ENCODE results near the gene CNTROB.
"Not testable (repeated sequence)": the region's sequence is repeated elsewhere in the genome, so short reads cannot be mapped to it uniquely, and the experiment has no call there.

The CNTROB gene

GRCh38 chr17:7946441-7946840 is 14.4 kb downstream of the CNTROB start:
- DNase-seq (ENCODE audit: low read depth), result no peak
- no peak overlapping the region for H3K4me3 ChIP-seq (ENCODE audit: low read depth, low read length)
- TF ChIP-seq MAX (IDR thresholded peaks at IDR 0.05; ENCODE audit: low read depth, low read length), result no peak

DNA sequence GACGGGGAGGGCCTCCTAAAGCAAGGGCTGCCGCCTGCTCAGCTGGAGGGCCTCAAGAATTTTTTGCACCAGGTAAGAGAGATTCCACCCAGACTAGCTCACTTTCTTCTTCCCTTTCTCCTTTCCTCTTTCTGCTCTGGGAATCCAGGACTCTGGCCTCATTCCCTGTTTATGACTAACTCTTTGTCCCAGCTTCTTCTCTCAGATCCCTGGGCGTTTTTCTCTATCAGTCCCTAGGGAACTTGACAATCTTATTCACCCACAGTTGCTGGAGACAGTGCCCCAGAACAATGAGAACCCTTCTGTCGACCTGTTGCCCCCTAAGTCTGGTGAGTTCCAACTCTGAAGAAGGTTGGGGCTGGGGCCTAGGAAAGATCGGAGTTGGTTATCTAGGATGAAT is 15.6 kb downstream of the CNTROB start:
- TF ChIP-seq POLR2A (IDR thresholded peaks at IDR 0.05; ENCODE audit: extremely low read depth, insufficient read length), result no peak
- TF ChIP-seq, protein P1, sequence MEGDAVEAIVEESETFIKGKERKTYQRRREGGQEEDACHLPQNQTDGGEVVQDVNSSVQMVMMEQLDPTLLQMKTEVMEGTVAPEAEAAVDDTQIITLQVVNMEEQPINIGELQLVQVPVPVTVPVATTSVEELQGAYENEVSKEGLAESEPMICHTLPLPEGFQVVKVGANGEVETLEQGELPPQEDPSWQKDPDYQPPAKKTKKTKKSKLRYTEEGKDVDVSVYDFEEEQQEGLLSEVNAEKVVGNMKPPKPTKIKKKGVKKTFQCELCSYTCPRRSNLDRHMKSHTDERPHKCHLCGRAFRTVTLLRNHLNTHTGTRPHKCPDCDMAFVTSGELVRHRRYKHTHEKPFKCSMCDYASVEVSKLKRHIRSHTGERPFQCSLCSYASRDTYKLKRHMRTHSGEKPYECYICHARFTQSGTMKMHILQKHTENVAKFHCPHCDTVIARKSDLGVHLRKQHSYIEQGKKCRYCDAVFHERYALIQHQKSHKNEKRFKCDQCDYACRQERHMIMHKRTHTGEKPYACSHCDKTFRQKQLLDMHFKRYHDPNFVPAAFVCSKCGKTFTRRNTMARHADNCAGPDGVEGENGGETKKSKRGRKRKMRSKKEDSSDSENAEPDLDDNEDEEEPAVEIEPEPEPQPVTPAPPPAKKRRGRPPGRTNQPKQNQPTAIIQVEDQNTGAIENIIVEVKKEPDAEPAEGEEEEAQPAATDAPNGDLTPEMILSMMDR (IDR thresholded peaks at IDR 0.05; ENCODE audit: low read depth, low read length), result no peak
- TF ChIP-seq MYC (IDR thresholded peaks at IDR 0.05; ENCODE audit: low read depth, low read length), result no peak
- TF ChIP-seq MAX (IDR thresholded peaks at IDR 0.05; ENCODE audit: low read depth, low read length), result no peak
- H3K4me3 ChIP-seq (ENCODE audit: low read depth, low read length), result no peak overlapping the region
- no peak for DNase-seq (ENCODE audit: low read depth)

- TF ChIP-seq MAX (IDR thresholded peaks at IDR 0.05; ENCODE audit: low read depth, low read length) (no peak), MYC (IDR thresholded peaks at IDR 0.05; ENCODE audit: low read depth, low read length) (no peak), POLR2A (IDR thresholded peaks at IDR 0.05; ENCODE audit: extremely low read depth, insufficient read length) (no peak)
- TF ChIP-seq, protein P1 (IDR thresholded peaks at IDR 0.05; ENCODE audit: low read depth, low read length), result no peak
- H3K4me3 ChIP-seq (ENCODE audit: low read depth, low read length), result no peak overlapping the region
- no peak for DNase-seq (ENCODE audit: low read depth)
Observed at GRCh38 chr17:7950578-7950977, 18.6 kb downstream of the CNTROB start.

GRCh38 chr17:7951143-7951792 is 19.3 kb downstream of the CNTROB start:
- TF ChIP-seq POLR2A (IDR thresholded peaks at IDR 0.05; ENCODE audit: extremely low read depth, insufficient read length) (no peak), MAX (IDR thresholded peaks at IDR 0.05; ENCODE audit: low read depth, low read length) (no peak), MYC (IDR thresholded peaks at IDR 0.05; ENCODE audit: low read depth, low read length) (no peak)
- TF ChIP-seq, protein P1 (IDR thresholded peaks at IDR 0.05; ENCODE audit: low read depth, low read length), result no peak
- no peak for DNase-seq (ENCODE audit: low read depth)
- H3K4me3 ChIP-seq (ENCODE audit: low read depth, low read length), result no peak overlapping the region

- not testable (repeated sequence) for DNase-seq (ENCODE audit: low read depth); H3K4me3 ChIP-seq (ENCODE audit: low read depth, low read length)
Observed at GRCh38 chr17:7953266-7953665, 21.3 kb downstream of the CNTROB start.

- TF ChIP-seq, protein P1 (IDR thresholded peaks at IDR 0.05; ENCODE audit: low read depth, low read length), result no peak
- TF ChIP-seq MYC (IDR thresholded peaks at IDR 0.05; ENCODE audit: low read depth, low read length) (no peak), POLR2A (IDR thresholded peaks at IDR 0.05; ENCODE audit: extremely low read depth, insufficient read length) (no peak), MAX (IDR thresholded peaks at IDR 0.05; ENCODE audit: low read depth, low read length) (no peak)
- no peak overlapping the region for H3K4me3 ChIP-seq (ENCODE audit: low read depth, low read length)
- DNase-seq (ENCODE audit: low read depth), result no peak
Observed at GRCh38 chr17:7955414-7956227, 23.6 kb downstream of the CNTROB start.
